ENCODE data around the gene RICTOR.

GRCh38 chr5:38929838-38930237 is 144.4 kb downstream of the RICTOR start:
- no peak for TF ChIP-seq CTCF (IDR thresholded peaks at IDR 0.05)
- TF ChIP-seq POLR2A (IDR thresholded peaks at IDR 0.05): no peak

Measured in lower leg skin (tissue), 3 donors.